GOT3 (cell line): ENCODE data around the gene PLEKHA7.
"Not testable (repeated sequence)": the region's sequence is repeated elsewhere in the genome, so short reads cannot be mapped to it uniquely, and the experiment has no call there.

Experiments used
- DNase-seq: peaks from one replicate; lab custom pipeline; 2025; ENCODE audit warnings: mixed read lengths; lab: John Stamatoyannopoulos, UW

Gene PLEKHA7

DNA sequence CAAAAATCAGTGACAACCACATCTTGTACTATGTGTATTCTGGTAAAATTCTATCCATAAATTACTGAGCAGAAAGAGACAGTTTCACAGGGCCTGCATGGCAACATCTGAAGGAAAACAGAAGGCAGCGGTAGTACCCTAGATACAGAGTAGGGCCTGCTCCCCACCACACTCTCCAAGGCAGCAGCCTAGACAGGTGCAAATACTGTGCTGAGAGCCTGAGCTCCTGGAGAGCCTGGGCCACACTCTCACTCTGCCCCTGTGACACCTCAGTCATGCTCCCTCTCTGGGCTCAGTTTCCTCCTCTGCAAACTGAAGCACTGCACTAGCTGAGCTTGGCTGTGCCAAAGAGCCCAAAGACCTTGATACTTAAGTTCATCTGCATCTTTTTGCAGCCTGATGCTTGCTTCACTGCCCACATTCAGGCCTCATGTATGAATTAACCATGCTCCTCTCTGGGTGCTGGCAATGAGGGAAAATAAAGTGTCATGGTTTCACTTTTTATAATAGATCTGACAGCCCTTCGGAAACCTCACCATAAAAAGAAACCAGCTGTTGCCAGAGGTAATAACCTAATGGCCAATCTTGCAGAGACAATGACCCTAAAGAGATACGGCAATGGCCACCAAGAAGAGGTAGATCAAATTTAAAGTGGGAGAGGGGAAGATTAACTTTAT lies 104.7 kb downstream of the PLEKHA7 start:
- DNase-seq, result no peak

DNA sequence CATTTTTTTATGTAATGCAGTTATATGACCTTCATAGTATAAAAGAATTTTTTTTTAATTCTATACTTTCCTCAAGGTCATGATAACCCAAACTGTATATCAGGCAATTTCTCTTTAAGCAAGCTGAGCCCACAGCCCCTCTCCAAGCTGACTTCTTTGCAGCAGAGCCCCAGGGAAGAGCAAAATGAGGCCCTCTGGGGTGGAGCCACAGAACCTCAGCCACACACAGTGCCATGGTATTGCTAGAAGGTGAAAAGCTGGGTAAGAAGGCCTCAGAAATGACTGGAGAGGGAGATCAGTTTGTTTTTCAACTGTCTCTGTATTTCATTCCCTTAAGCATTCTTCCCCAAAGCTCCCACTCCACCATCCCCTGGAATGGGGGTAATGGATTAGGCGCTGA lies 108.8 kb downstream of the PLEKHA7 start:
- no peak for DNase-seq

DNA sequence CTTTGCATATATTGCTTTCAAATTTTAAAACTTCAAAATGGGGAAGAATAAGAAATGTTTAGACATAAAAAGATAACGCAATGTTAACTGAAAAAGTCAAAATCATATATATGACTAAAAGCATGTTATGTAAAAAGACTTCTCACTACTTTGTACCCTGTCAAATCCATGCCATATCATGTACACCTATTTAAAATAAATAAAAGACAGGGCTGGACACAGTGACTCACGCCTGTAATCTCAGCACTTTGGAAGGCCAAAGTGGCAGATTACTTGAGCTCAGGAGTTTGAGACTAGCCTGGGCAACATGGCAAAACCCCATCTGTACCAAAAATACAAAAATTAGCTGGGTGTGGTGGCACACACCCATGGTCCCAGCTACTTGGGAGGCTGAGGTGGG lies 109.5 kb downstream of the PLEKHA7 start:
- not testable (repeated sequence) for DNase-seq

DNA sequence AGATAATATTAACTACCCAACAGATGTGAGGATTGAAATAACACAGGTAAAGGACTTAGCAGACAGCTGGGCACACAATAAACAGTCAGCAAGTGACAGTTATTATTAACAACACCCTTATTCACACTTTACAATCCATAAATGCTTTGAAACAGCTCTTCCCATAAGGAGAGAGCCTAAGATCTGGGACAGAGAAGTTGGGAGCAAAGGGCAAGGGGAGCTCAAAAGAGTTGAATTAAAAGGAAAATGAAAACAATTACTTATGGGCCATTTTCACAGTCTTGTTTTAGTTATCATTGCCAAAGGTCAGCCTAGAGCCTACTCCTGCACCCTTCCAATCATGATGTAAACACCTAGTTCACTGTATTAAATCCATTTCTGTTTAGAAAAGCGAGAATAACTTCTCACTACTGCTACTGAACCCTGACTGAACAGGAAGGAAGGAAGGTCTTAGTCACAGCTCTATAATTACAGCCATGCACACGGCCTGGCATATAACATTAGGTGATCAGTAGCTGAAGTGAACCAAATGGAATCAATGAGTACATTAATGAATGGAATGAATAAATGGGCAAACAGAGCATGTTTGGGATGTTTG lies 111.3 kb downstream of the PLEKHA7 start:
- DNase-seq, result no peak

DNA sequence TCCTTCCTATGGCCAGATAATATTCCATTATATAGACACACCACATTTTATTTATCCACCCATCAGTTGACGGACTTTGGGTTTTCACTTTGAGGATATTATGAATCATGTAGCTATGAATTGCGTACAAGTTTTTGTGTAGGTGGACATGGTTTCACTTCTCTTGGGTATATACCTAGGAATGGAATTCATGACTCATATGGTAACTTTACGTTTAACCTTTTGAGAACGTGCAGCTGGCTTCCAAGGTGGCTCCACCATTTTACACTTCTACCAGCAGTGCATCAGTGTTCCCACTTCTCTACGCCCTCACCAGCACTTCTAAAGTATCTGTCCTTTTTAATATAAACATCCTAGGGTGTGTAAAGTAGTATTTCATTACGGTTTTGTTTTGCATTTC lies 112.0 kb downstream of the PLEKHA7 start:
- no peak for DNase-seq

DNA sequence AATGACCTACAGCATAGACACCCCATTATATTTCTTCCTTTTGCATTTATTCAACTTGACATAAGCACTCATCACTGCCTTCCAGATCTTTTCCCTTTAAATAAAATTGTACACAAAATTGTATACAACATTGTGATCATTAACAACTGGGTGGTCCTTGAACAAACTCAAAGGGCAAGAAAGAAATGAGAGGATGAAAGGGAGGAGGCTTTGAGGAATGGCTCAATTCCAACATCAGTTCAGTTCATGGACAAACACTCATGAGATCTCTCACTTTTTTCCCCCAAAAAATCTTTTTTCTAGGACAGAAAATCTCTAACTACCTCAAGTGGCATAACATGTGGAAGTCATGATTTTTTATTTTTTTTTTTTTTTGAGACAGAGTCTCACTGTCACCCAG lies 113.7 kb downstream of the PLEKHA7 start:
- no peak for DNase-seq

DNA sequence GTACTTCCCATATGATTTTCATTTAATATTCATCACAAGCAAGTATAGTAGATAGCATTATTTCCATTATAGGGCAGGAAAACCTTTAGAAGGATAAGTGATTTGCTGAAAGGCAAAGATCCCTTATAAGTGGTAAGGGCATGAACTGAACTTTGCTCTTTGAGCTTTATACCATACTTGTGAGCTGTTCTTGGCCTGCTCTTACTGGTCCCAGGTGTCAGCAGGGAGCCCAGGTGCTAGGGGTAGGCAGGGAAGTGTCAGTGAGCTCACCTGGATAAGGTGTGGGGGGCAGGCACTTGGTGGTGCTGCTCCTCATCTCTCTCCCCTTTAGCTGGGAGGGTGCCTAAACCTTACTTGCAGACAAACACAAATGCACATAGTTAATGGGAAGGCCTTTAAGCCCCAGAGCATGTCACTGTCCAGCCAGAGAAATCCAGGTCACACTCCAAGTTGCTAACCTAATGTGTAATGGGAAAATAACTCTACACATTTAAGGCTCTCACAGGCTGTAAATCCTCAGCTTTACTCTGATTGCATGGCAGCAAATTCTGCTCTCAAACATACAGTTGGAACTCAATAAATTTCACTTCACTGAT lies 114.4 kb downstream of the PLEKHA7 start:
- DNase-seq, result no peak

DNA sequence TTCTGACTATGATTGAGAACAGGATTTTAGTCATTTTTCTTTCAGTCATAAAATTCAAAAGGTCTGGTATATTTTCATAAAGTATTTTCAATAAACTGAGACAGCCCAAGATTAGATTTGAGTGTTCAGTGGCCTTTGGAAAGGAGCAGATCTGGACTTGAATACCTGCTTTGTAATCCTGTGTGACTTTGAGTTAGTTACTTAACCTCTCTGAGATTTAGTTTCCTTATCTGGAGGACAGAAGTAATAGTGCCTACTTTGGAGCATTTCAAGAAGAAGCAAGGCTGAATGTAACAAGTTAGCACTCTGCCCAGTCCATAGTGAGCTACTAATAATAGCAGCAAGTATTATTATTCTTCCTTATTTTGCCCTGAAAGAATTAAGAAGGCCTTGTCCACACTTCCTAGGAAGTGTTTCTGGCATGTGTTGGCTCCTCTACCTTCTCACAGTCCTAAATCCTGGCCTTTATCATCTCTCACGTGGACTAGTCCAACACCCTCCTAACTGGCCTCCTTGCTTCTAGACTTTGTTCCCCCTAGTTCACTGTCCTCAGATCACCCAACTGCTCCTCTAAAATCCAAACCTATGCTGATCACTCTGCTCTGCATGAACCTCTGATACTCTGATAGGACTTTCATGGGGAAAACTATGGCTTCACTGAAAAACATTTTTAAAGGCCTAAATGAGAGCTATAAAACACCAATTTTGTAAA lies 115.8 kb downstream of the PLEKHA7 start:
- no peak for DNase-seq

DNA sequence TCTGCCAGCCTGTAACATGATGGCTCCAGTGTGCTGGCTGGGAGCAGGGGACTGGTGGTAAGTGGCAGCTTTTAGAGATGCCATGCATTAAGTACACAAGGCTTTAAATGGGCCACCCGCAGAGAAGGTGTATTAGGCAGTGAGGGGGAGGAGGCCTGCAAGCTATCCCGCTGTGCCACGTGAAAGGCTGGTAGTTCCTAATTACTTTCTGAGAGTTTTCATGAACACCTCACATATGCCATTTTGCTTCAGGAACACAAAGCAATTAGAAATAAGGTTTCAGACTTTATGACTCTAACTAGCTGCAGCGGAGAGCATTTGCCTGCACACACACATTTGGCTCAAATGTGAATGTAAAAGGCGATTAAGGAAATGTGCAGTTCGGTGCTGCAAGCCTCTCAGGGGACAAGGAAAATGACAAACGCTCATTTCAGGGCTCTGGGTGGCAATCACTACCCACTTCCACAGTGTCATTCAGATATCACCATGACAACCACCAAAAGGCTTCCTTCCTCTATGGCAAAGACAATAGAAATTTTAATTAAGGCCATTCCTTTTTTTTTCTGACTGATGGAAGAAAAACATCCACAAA lies 116.6 kb downstream of the PLEKHA7 start:
- DNase-seq, result no peak

DNA sequence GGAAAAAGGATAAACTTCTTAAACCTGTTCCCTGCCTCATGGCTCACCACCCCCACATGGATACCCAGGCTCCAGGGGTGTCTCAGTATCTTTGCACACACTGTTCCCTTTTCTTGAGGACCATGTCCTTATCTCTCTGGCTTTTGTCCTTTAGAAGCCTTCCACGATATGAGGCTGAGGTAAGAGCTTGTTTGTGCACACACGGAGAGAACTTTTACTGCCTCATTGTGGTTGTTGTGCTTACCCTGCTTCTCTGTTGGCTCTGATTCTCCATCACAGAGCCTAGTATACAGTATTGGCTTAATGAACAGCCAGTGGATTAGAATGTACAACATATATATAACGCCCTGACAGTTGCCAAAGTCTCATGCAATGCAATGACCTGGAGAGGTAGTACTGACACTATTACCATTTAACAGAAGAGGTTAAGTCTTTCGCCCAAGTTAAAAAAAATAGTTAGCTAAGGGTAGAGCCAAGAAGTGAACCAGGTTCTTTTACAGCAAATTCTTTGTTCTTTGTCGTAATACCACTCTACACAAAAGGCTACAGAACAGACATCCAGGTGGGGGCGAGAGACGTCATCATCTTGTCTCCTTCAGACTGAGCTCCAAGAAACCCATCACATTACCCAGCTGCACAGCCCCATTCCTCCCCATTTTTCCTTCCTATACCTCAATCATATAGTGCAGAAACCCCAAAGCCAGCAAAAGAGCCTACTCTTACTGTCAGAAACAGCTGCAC lies 117.3 kb downstream of the PLEKHA7 start:
- DNase-seq, result no peak

DNA sequence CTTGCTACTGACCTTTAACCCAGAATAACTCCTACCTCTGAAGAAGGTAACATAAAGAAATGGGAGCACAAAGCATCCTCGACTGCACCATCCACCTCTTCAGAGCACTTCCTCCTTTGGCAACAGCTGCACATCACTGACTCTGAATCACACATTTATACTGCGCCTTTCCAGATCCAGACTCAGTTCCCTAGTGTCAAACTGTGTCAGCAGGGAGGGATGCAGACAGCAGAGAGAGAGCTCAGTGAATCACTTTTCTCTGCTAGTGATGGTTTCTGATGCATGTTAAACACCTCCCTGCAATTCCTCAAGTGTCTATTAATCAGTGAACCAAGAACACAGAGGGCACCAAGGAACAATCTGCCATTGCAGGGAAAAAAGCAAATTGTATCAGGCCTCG lies 118.9 kb downstream of the PLEKHA7 start:
- no peak for DNase-seq

DNA sequence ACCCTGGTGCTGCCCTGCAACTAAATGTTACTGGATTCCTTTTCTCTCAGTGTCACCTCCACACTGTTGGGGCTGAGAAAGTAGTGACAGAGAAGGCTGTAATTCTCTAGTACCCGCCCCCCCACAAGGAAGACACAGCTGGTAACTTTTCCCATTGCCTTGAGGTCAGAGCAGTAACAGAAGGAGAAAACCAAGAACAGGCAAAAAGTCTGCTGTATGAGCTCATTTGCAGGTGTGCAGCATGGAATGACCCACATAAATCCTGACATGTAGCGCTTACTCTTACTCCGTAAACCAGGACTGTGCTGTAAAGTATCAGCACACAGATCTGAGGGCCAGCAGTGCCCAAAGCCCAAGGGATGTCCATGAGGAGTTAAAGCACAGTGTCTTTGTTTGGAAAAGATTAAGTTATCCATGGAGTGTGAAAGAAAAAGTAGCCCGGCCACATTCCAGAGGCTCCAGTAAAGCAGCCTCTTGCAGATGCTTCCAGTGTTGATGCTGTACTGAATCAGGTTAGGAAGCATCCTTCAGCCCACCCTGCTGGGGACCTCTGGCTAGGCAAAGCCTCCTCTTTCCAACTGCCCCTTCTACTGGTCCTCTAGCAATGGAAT lies 120.7 kb downstream of the PLEKHA7 start:
- DNase-seq, result no peak

DNA sequence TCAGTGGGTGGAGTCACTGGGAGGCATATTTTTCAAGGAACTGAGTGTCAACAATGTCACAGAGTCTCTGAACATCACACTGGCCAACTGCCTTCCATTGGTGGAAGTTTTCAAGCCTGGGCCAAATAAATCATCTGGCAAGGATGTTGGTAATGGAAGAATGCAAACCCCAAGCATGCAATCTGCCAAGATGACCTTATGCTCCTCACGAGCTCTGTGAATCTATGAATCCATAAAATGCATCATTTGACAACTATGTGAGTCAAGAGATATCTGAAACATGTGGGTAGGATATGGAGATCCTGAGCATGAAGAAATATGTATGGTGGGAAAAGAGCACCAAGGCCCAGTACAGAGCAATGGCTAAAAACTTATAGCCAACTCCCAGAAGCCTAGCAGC lies 122.2 kb downstream of the PLEKHA7 start:
- DNase-seq, result no peak

DNA sequence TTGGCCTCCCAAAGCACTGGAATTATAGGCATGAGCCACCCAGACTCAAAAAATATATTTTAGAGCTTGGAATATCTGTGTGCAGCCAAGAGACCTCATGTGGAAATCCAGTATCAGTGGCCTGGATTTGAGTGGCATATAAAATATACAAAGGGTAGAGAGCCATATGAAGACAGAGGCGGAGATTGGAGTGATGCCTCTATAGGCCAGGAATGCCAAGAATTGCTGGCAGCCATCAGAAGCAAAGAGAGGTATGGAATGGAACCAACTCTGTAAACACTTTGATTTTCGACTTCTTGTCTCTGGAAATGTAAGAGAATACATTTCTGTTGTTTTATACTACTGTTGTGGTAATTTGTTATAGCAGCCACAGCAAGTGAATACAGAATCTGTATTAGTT lies 123.0 kb downstream of the PLEKHA7 start:
- no peak for DNase-seq

DNA sequence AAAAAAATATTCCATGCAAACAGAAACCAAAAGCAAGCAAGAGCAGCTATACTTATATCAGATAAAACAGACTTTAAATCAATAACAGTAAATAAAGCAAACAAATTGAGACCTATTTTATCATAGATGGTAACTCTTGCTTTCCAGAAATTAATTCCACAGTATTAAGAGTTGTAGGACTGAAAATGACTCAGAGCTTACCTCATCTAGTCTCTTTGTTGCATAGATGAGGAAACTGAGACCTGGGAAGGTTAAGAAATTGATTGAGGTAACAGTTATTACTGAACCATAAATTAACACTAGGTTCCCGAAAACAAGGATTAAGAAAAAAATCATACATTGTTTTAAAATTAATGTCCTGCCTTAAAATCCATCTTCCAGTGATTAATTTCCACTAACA lies 123.8 kb downstream of the PLEKHA7 start:
- DNase-seq, result no peak

DNA sequence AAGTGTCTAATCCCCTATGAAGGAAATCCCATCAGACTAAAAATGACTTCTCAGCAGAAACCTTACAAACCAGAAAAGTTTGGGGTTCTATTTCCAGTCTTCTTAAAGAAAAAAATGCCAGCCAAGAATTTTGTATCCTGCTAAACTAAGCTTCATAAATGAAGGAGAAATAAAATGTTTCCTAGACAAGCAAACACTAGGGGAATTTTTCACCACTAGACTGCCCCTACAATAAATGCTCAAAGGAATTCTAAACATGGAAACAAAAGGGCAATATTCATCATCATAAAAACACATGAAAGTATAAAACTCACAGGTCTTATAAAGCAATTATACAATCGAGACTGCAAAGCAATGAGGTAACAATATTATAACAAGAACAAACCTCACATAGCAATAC lies 124.3 kb downstream of the PLEKHA7 start:
- no peak for DNase-seq

DNA sequence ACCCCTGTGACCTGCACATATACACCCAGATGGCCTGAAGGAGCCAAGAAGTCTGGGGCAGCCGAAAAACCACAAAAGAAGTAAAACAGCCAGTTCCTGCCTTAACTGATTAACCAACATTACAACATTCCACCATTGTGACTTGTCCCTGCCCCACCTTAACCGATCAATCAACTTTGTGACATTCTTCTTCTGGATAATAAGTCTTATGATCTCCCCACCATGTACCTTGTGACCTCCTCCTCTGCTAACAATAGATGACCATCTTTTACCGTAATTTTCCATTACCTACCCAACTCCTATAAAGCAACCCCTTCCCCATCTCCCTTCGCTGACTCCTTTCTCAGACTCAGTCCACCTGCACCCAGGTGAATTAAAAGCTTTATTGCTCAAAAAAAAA lies 125.2 kb downstream of the PLEKHA7 start:
- not testable (repeated sequence) for DNase-seq

DNA sequence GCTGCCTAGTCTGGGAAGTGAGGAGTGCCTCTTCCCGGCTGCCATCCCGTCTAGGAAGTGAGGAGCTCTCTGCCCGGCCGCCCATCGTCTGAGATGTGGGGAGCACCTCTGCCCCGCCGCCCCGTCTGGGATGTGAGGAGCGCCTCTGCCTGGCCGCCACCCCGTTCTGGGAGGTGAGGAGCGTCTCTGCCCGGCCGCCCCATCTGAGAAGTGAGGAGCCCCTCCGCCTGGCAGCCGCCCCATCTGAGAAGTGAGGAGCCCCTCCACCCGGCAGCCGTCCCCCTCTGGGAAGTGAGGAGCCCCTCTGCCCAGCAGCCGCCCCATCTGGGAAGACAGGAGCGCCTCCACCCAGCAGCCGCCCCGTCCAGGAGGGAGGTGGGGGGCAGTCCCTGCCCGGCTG lies 126.3 kb downstream of the PLEKHA7 start:
- DNase-seq, result not testable (repeated sequence)

DNA sequence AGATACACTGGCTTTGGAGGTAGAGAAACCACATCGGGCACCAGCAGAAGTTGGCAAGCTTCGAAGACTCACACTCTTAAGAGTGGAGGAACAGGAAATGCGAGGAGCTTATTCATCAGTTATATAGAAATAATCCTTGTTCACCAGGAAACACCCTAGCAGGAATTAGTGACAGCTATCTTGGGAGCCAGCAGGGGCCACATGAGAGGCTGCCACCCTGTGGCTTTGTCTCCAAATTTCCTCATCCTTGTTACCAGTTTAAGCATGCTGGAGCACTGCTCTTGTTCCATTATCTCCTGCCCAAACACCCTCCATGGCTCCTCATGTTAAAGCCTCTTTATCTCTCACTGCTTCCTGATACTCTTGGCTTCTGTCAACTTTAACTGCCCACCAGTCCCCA lies 131.0 kb downstream of the PLEKHA7 start:
- no peak for DNase-seq

DNA sequence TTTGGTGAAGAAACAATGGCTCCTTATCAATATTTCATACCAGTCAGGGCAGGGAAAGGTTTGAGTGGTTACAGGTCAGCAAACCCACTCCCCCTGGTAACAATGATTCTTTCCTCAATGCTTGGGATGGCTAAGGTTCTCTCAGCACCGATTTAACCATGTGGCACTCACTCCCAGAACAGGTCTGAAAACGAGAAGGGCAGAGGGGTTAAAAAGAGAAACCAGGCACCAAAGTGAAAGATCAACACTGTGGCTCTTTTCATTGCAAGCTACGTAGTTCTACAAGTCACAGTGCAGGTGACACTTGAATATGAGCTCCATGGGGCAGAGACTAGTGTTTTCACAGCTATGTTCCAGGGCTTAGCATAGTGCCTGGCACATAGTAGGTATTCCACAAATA lies 132.4 kb downstream of the PLEKHA7 start:
- no peak for DNase-seq

DNA sequence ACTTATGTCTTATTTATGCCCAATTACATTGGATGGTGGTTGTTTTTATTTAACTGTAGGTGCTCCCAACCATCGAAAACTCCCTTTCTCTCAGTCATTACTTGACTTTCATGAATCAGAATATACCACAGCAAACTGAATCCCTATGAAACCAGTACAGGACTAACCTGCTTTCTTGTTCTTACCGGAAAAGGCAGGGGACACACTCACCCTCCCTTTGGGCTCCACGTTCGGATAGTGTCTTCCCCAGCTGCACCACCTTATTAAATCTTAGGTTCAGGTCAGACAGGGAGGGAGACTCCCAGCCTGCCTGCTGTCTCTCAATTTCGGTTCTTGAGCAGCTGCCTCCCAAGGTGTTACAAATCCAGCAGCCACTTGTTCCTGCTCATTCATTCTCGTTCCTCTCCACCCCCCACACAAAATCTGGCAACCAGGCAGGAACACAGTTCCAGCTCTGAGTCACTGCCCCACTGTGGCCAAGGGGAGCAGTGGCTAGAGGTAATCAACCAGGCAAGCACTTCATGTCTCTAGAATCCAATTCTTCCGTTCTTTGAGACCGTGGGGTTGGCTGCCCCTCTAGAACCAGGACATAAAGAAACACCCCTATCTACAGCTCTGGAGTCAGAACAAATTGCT lies 133.0 kb downstream of the PLEKHA7 start:
- peak; percentile 1 for DNase-seq
